Stimulated activated CD8-positive, alpha-beta memory T cell treated with anti-CD3 and anti-CD28 coated beads, Interleukin-4, amount 100 ng/mL, for 24 hours (primary cell): Measurements from ENCODE around the gene TMTC2.

Experiments
- DNase-seq: peaks from one replicate; pipeline ENCODE4 v3.0.0-alpha.2; 2020; ENCODE audit warnings: low read depth

TMTC2 gene

DNA sequence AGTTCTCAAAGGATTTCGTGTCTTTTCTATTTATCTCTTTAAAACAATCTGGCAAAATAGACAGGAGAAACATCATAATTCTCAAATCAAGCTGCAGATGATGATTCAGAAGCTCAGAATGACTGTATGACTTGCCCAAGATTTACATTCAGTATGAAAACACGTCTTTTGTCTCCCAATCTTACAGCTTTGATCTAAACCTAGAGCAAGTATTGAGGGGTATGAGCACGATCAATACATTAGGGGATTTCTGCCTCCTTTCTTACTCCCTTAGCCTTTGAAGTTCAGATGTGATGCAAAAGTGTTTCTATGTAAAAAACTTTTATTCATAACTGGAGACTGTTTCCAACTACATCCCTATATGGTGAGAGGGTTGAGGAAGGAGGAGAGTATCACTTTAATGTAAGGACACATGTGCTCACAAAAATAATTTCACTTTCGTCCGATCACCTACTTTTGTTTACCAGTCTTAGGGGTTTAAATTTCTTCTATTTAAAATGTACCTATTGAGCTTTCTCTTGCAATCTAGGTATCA, 454.8 kb downstream of the TMTC2 start:
- DNase-seq: no peak

DNA sequence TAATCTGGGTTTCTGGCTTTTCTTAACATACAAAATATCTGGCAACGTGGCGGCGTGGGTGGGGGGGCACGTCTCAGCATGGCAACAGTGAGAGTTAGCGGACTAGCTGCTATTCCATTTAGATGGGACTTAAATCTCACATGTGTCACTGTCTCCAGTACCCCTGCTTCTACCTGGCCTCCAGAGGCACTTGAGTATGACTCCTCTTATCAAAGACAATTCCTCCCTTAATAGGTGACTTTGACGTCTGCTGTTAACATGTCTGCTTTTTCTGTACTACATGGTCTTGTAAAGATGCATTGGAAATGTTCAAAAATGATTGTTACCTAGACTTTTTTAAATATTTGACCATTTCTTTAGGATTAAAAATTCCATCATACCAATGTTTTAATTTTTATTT, 456.2 kb downstream of the TMTC2 start:
- no peak for DNase-seq

- DNase-seq: no peak
These were observed 457.2 kb downstream of the TMTC2 start for GRCh38 chr12:83143950-83144349.

GRCh38 chr12:83145325-83145840, 458.7 kb downstream of the TMTC2 start:
- no peak for DNase-seq

- DNase-seq: no peak
These were observed 460.6 kb downstream of the TMTC2 start for GRCh38 chr12:83147341-83147740.

- no peak for DNase-seq
These were observed 463.3 kb downstream of the TMTC2 start for GRCh38 chr12:83149987-83150386.

DNA sequence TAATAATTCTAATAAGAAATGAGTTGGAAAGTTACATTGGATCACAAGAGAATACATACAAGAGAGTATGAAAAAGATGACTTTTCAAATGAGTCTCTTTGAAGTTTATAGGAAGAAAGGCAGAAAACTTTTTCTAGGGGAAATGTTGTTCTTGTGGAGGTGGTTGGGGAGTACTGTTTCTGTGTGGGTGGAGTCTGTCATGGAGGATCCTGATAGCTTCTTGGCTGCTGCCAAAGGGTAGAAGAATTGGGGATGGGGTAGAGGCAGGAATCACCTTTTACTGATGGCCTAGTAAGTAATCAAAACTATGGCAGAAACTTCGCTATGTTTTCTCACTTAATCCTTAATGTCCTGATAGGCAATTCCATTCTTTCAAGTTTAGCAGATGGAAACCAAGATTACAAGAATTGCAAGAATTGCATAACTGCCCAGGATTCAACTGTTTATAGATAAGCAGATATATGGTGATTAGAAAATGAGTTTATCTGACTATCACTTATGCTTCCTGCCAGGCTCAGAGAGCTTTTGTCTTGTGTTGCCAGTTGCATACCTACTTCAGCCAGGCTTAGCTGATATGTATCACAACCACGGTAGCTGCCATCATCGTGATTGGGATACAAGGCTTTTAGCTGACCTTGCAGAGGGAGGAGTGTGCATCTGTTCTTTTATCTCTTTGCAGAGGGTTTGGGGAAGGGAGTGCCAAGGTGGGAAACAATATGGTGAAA, 463.9 kb downstream of the TMTC2 start:
- no peak for DNase-seq

DNA sequence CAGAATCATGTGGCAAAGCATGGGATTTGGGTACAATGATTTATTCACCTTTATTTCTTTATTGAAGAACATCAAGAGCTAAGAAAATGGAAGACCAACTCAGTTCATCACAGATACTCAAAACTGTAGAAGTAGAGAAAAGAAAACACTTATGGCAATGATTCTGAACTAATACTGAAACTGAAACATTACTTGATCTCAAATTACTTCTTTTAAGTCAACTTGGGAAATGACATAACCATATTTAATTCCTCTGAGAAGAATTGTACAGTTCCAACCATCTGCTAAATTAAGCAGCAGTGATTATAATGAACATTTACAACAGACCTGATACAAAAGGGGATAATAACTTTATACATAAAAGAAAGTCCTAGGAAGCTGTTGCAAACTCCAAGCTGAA, 466.5 kb downstream of the TMTC2 start:
- DNase-seq: no peak

DNA sequence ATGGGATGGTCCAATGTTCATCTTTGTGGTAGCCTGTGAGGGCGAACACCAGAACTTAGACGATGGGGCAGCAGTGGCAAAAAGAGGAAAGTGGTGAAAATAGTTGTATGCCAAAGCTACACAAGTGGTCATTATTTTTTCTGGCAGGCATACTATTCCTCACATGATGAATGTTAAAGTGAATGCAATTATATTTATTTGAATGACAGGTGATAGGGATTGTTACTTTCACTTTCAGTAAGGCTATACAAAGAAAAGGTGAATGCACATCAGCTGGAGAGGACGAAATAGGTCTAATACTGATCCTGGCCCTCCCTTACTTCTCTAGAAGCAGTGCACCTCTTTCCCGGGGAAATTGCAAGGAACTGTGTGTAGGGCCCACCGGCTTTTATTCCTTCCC, 470.1 kb downstream of the TMTC2 start:
- DNase-seq: no peak

- no peak for DNase-seq
These were observed 470.9 kb downstream of the TMTC2 start for GRCh38 chr12:83157604-83158003.

GRCh38 chr12:83158613-83159207, 472.0 kb downstream of the TMTC2 start:
- no peak for DNase-seq

GRCh38 chr12:83161456-83161855, 474.8 kb downstream of the TMTC2 start:
- no peak for DNase-seq

GRCh38 chr12:83168751-83169150, 482.0 kb downstream of the TMTC2 start:
- DNase-seq: no peak

GRCh38 chr12:83172441-83172840, 485.7 kb downstream of the TMTC2 start:
- no peak for DNase-seq

GRCh38 chr12:83172866-83173649, 486.4 kb downstream of the TMTC2 start:
- DNase-seq: no peak

- no peak for DNase-seq
These were observed 493.3 kb downstream of the TMTC2 start for GRCh38 chr12:83179999-83180398.

DNA sequence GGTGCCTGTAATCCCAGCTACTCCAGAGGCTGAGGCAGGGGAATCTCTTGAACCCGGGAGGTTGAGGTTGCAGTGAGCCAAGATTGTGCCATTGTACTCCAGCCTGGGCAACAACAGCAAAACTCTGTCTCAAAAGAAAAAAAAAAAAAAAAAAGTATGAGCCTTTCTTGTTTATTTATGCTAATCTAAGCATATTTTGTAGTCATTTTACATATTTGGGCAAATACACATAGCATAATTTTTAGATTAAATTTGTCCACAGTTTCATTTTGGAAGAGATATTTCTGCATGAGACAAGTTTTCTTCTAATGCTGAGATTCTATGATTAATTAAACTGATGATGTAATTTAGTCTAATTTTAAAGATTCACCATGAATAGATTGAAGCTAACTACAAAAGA, 494.4 kb downstream of the TMTC2 start:
- DNase-seq: no peak

DNA sequence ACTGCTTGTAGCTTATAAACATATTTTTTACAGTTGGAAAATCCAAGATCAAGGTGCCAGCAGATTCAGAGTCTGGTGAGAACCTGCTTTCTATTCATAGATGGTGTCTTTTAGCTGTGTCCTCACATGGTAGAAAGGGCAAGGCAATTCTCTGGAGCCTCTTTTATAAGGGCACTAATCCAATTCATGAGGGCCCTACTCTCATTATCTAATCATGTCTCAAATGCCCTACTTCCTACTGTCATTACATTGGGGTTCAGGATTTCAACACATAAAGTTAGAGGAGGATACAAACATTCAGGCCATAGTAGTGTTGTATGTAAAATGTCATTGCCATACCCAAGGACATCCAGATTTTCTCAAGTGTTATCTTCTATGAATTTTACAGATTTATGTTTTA, 496.4 kb downstream of the TMTC2 start:
- no peak for DNase-seq
